Activated T-helper 1 cell treated with Interleukin-2 at 50 U/mL for 16 hours (primary cell): ENCODE results near the gene RASA1.
"Not testable (repeated sequence)": the region's sequence is repeated elsewhere in the genome, so short reads cannot be mapped to it uniquely, and the experiment has no call there.

Source experiments
- DNase-seq: peaks from one replicate; pipeline ENCODE4 v3.0.0-alpha.2; 2020; ENCODE audit warnings: low read depth

The RASA1 gene

DNA sequence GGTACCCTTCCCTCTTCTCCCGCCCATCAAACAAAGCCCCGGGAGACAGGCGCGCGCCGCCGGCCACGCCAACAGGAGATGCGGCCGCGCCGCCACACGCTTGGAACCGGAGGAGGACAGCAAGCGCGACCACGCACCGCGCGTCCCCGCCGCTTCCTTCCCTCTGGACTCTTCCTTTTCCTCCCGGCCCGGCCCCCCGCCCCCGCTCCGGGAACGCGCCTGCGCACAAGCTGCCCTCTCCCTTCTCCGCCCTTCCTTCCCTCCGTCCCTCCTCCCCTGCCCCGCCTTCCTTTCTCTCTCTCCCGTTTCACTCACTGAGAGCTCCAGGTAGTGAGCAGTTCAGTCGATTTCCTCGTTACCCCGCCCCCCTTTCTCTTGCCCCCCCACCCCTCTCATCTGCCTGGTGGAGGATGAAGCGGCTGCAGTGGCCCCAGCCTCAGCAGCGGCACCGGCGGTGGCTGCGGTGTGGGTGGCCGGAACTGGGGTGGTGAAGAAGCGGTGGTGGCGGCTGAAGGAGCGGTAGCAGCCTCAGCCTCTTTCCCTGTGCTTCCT is at the start of gene RASA1:
TSS of gene RASA1 (plus strand) at position 310 of the 552 bp plus-strand sequence. CDS start 569 bp downstream, outside the sequence.
- DNase-seq, result peak; percentile 68

DNA sequence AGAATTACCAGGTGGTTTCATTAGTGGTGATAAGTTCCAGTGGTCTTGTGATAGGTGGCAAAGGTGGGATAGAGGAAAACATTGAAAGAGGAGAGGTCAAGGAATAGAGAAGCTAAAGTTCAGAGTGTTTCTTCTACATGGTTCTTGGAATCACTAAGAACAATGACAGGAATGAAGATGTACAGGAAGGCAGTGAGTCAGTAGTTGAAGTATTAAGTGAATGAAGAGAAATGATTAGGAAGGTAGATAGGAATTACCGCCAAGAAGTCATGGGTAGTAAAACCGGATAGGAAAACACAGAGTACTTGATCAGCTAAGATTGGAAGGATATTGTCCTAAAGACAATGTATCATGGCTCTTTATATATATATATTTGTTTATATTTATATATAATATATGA is 37.9 kb upstream of the RASA1 start:
- no peak for DNase-seq

GRCh38 chr5:87231037-87231808 is 36.5 kb upstream of the RASA1 start:
- no peak for DNase-seq

DNA sequence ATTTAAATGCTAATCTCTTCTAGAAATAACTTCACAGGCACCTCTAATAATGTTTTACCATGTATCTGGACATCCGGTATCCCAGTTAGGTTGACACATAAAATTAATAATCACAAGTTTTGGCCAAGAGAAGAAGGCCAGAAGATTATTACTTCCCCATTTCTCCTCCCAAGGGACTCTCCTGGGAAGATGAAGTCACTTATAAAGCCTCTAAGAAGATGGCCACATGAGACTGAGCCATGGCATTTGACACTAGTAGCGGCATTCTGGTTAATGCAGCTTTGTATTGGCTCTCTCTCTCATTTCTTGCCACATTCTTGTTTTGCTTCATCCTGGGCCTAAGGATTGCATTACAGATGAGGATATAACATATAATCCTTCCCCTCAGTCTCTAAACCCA is 34.5 kb upstream of the RASA1 start:
- no peak for DNase-seq

GRCh38 chr5:87241555-87241954 is 26.1 kb upstream of the RASA1 start:
- DNase-seq, result no peak

- DNase-seq, result no peak
Observed at GRCh38 chr5:87242242-87242641, 25.4 kb upstream of the RASA1 start.

DNA sequence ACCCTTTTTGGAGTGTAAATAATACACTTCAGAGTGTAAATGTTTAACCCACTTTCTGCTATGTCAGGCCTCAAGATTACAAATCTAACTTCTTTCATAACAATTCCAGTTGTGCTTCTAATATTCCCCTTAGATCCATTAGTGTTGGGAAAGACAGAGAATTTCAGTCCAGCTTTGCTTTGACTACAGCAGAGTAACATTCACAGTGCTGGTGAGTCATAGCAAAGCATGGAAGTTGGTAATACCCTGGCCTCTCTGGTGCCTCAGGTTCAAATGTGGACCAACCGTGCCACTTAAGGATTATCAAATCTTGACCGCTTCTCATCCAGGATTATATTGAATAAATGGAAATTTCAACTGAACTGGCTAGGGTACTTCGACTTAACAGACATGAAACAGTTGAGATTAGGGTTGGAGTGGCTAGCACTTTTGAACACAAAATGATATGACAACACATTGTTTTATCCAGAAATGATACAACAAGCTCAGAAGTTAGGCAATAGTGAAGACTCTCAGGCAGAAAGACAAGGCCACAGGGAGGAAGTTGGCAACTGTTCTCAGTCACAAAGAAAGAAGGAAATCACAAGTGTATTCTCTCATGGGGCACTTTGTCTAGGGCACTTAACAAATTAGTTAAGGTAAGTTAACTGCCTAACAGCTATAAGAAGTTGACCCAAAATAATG is 24.4 kb upstream of the RASA1 start:
- no peak for DNase-seq

- DNase-seq, result no peak
Observed at GRCh38 chr5:87245451-87245850, 22.2 kb upstream of the RASA1 start.

DNA sequence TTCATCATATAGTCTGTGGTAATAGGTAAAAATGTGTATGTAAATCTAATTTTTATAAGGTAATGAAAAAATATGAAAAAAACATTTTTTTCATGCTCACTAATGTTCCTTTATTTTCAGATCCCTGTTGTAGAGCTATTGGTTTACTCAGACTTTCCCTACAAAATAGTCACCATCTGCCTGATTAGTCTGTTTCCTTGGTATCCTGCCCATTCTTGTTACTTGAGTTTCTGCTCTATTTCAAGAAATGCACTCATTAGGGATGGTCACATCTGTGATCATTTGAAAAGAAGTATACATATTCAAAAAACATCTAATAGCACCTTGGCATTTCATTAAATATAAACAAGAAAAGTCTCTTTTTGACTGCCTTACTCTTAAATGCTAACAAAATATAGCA is 21.6 kb upstream of the RASA1 start:
- no peak for DNase-seq

GRCh38 chr5:87252283-87252605 is 15.4 kb upstream of the RASA1 start:
- no peak for DNase-seq

DNA sequence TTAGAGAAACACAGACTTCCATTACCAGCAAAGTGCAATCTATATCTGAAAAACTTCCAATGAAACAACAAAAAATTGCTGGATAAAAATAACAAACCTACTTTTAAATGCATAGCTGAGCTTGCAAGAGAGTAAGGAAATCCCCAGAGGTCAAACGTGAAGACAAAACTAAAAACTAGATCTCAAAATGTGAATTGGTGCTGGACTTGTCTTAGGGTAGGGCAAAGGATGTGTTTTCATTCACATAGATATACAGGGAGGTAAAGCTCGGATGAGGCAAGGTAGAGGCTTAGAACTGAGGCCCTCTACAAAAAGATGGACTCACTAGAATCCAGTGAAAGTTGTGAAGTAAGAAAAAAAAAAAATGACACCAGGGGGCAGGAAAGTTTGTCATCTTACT is 13.6 kb upstream of the RASA1 start:
- no peak for DNase-seq

DNA sequence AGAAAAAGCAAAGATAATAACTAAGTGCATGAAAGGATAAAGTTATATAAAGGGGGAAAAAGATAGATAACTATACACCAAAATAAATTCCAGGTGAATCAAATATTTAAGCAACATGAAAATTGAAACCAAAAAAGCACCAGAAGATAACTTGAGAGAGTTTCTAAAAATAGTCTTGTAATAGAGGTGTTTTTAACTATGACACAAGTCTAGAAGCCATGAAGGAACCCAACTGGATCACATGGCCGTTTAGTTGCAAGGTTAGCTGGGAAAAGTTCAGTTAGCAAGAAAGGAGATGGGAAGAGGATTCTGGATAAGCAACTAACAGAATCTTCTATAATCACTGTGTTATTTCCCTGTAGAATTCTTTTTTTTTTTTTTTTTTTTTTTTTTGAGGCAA is 9.2 kb upstream of the RASA1 start:
- no peak for DNase-seq

DNA sequence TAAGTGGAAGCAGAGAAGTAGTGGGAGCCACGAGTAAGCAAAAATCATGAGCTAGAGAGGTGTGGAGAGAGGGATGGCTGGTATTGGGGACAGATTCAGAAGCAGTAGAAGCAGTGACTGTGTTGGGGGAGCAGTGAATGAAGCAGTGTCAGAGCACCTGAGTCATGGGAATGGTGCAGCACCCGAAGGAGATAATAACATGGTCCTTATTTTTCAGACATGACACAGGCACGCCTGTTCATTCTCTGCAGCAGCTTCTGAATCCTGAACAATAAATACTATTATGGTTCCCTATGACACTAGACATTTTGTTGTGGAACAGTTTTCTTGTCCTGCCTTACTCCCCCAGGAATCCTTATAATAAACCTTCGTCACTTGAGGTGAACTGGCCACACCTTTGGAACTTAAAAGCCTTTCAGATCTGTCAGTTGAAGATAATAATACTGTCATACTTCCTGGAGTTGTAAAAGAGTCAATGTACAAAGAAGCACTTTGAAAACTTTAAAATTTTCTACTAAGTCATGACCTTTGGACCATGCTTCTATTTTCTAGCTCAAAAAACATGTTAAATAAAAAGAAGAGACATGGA is 7.0 kb upstream of the RASA1 start:
- DNase-seq, result no peak

DNA sequence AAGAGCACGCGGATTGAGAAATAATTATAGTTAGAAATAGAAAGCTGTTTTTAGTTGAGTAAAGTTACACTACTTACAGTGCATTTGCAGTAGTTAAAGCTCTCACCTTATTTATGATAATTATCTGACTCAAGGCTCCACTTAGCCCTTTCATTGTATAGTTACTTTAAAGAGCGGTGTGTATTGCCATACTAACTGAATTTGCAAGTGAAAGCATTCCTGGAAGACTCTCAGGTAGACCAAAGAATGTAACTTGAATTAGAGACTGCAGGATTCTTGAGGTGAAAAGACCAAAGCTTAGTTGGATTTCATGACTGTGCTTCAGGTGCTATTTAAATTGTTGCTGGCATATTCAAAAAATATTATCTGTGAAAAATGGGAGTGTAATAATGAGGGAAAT is 4.2 kb upstream of the RASA1 start:
- DNase-seq, result no peak

DNA sequence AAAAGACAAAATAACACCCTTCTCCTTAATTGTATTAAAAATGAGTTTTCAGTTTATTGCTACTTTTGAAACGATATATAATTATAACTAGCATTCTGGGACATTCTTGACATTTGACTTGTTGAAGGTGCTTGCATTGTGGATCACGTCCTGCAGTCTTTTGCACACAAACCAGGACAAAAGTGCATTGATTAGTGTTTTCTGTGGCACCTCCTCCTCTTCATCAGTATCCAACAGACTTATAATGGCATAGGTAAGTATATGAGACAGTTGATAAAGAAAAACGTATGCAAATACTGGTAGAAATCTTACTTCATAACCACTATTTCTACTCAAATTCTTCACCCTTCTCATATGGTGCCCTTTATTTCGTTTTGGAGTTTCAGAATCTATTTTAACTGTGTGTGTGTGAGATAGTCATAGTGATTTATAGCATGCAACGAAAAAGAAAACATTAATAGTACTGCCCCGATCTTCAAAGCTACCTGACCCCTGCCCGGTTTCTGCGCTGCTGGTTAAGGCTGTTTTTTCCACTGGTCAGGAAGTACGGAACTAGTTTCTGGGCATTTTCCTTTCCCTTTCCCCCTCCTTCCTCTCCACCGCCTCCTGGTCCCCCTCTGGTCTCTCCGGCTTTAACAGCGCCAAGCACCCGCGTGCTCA is 639 bp upstream of the RASA1 start:
- no peak for DNase-seq

DNA sequence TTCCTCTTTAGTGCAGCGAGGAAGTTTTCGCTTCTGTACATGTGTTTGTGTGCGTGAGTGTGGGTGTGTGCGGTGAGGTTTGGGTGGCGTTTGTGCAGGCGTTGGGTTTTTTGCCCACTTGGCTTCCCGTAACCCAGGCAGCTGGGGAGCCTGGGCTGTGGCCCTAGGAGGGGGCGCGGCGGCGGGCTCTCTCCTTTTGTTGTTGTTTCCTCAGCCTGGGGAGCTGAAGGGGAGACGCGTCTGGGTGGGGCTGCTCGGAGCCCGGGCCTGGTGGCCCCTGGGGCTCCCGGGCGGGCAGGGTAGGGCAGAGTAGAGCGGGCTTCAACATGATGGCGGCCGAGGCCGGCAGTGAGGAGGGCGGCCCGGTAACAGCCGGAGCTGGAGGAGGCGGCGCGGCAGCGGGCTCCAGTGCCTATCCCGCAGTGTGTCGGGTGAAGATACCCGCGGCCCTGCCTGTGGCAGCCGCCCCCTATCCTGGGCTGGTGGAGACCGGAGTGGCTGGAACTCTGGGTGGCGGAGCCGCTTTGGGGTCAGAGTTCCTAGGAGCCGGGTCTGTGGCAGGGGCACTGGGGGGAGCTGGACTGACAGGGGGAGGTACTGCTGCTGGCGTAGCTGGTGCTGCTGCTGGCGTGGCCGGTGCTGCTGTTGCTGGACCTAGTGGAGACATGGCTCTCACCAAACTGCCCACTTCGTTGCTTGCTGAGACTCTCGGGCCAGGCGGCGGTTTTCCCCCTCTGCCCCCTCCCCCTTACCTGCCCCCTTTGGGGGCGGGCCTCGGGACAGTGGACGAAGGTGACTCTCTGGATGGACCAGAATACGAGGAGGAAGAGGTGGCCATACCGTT is 665 bp downstream of the RASA1 start:
- peak; percentile 39 for DNase-seq

GRCh38 chr5:87268970-87269377 is 1.3 kb downstream of the RASA1 start:
- DNase-seq, result no peak

- DNase-seq, result not testable (repeated sequence)
Observed at GRCh38 chr5:87270888-87271287, 3.2 kb downstream of the RASA1 start.

DNA sequence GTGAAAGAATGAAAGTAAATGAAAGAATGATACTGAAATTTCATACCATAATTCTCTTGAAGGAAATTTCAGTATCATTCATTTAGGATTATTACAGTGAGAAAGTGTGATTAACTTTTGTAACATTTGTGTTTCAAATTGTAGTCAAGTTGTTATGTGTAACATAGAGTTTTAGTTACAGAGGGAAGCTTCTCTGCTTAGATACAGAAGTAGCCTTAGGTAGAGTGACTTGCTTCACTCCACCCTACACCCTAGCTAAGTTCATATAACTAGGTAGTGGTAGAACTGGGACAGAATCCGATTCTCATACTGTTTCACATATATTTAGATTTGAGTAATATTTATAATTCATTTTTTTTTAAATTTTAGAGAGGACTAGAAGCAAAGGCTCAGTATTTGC is 9.0 kb downstream of the RASA1 start:
- no peak for DNase-seq

DNA sequence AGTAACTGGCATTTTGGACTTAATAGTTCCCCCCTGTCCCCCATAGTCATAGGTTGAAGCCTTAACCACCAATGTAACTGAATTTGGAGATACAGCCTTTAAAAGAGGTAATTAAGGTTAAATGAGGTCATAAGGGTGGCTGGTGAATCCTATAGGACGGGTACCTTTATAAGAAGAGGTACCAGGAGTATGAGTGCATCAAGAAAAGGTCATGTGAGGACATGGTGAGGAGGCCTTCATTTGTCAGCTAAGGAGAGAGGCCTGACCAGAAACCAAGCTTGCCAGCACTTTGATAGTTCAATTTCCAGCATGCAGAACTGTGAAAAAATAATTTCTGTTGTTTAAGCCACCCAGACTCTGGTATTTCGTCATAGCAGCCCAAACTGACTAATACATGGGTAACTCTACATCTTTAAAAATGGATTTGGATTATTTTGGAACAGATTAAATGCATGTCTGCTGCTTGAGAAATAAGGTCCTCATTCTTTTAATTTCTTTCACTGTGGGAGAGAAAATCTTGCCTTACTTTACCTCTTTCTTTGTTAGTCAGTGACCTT is 9.7 kb downstream of the RASA1 start:
- no peak for DNase-seq

GRCh38 chr5:87278590-87279100 is 11.0 kb downstream of the RASA1 start:
- no peak for DNase-seq
